ENCODE results near the gene EEF2KMT.
"Not testable (repeated sequence)": the region's sequence is repeated elsewhere in the genome, so short reads cannot be mapped to it uniquely, and the experiment has no call there.

Gene EEF2KMT

DNA sequence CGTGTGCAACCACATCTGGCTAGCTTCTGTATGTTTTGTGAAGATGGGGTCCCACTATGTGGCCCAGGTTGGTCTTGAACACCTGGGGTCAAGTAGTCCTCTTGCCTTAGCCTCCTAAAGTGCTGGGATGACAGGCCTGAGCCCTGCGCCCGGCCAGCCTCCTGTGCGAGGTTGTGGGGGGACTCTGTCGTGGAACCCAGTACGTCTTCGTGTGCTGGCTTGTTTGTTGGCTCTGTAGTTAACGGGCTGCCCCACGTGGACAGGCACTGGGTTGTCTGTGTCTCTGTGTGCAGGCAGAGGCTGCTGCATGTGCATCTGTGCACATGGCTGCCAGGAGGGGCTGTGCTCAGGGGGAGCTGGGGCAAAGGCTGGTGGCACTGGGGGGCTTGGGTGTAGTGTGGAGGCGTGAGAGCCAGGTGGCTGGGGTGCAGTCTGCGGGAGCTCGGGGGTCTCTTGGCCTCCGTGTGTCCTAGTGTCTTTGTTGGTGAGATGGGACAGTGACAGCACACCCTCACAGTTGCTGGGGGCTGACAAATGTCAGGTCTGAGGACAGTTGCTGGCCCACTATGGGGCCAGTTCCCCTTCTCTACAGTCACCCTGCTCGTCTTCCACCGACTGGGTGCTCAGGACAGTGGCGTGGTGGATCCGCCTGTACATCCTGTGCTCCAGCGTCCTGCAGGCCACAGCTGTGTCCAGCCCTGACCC lies 9.4 kb downstream of the EEF2KMT start:
- not testable (repeated sequence) for H3K4me3 ChIP-seq, H3K9ac ChIP-seq, H4K20me1 ChIP-seq, H3K27ac ChIP-seq, H3K4me2 ChIP-seq, H3K27me3 ChIP-seq, H3K9me3 ChIP-seq, H3K4me1 ChIP-seq
- H3K36me3 ChIP-seq: peaks cover 51% of the 10 kb centered on the region

DNA sequence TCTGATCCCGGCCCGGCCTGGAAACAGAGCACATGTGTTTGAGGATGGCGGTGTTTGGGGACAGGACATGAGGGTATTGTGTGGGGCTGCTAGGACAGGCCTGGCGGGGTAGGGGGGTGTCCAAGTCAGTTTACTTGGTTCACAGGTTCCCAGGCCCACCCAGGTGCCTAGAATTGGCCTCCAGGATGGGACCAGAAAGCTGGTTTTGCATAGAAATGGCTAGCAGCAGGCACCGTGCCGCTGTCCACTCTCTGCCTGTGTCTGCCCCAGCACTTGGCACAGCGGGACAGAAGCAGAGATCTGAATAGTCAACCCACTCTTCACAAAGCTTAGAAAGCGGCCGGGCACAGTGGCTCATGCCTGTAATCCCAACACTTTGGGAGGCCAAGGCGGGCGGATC lies 11.9 kb downstream of the EEF2KMT start:
- H3K27ac ChIP-seq, H3K4me2 ChIP-seq, H3K4me1 ChIP-seq, H4K20me1 ChIP-seq, H3K27me3 ChIP-seq, H3K9me3 ChIP-seq, H3K4me3 ChIP-seq, H3K9ac ChIP-seq: not testable (repeated sequence)
- H3K36me3 ChIP-seq: peaks cover 70% of the 10 kb centered on the region

DNA sequence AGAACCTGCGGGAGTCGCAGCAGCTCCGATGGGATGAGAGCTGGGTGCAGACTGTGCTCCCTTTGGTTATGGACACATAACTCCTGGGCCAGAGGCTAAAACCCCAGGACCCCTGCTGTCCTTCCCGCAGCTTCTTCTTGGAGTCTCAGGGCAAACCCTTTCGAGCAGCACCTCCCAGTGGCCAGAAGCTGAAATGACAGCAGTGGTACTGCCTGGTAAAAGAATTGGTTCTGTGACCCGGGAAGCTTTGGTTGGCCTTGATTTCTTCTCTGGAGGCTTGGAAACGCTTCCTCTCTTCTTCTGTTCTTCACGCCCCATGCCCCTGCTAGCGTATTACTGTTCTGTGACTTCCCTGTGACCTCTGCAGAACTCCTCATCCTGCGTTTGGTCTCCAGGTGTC lies 12.8 kb downstream of the EEF2KMT start:
- H3K4me3 ChIP-seq, H3K4me1 ChIP-seq, H4K20me1 ChIP-seq, H3K9ac ChIP-seq, H3K4me2 ChIP-seq, H3K27me3 ChIP-seq, H3K27ac ChIP-seq, H3K9me3 ChIP-seq: not testable (repeated sequence)
- peaks cover 66% of the 10 kb centered on the region for H3K36me3 ChIP-seq

DNA sequence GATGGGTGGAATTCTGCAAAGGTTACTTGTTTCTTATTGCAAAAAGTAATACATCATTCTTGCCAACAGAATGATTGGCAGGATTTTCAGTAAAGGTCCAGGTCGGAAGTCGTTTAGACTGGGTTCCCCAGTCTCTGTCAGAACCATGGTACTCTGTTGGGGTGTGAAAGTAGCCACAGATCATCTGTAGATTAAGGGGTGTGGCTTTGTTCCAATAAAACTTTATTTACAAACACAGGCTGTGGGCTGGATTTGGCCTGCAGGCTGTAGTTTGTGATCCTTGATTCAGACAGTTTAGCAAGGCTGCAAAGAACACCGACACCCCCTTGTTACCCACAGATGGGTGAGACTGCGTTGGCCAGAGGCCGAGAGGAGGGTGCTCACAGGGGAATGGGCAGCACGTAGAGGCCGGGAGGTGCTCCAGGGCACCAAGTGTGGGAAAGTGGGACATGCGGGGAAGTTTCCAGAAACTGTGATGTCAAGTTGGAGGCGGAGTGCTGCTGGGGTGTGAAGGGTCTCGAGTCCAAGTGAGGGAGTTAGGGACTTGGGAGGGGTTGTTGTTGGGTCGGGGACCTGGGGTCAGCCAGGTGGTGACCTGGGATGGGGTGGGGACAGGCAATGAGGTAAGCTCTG lies 13.4 kb downstream of the EEF2KMT start:
- H3K4me3 ChIP-seq, H3K4me2 ChIP-seq, H4K20me1 ChIP-seq, H3K9me3 ChIP-seq, H3K27me3 ChIP-seq, H3K9ac ChIP-seq, H3K27ac ChIP-seq, H3K4me1 ChIP-seq: not testable (repeated sequence)
- peaks cover 65% of the 10 kb centered on the region for H3K36me3 ChIP-seq

DNA sequence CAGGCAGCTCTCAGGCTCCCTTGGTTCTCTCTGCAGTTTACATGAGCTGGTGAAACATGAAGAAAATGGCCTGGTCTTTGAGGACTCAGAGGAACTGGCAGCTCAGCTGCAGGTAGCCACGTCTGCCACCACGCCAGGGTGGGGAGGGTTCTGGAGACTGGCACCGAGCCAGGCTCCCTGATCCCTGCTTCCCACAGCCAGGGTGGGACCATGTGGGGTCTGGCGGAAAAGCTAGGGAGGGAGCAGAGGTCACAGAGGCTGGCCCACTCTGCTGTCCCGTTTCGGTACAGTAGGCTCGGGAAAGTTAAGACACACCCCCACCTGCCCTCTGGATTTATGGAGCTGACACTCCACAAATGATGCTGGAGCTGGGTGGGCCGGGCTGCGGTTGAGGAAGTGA lies 13.9 kb downstream of the EEF2KMT start:
- not testable (repeated sequence) for H3K4me3 ChIP-seq, H3K4me2 ChIP-seq, H3K27ac ChIP-seq, H4K20me1 ChIP-seq, H3K27me3 ChIP-seq, H3K9ac ChIP-seq, H3K4me1 ChIP-seq, H3K9me3 ChIP-seq
- H3K36me3 ChIP-seq: peaks cover 70% of the 10 kb centered on the region

DNA sequence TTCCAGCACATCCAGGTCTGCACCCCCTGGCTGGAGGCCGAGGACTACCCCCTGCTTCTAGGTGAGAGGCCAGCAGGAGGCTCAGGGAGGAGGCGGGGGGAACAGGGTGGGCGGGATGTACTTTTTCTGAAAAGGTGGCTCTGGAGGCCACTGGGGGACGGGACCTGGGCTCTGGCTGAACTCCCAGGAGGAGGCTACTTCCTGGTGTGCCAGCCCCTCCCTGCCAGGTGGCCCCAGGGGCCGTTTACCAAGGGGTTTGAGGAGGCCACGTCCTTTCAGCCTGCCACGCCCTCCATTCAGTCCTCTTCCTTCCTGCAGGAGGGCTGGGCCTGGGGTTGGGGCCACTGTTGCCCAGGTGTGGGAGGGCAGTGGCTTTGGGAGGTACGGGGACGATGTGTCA lies 16.6 kb downstream of the EEF2KMT start:
- not testable (repeated sequence) for H3K27ac ChIP-seq, H3K4me3 ChIP-seq, H3K9ac ChIP-seq, H3K9me3 ChIP-seq, H4K20me1 ChIP-seq, H3K4me2 ChIP-seq, H3K4me1 ChIP-seq, H3K27me3 ChIP-seq
- H3K36me3 ChIP-seq: peaks cover 76% of the 10 kb centered on the region

DNA sequence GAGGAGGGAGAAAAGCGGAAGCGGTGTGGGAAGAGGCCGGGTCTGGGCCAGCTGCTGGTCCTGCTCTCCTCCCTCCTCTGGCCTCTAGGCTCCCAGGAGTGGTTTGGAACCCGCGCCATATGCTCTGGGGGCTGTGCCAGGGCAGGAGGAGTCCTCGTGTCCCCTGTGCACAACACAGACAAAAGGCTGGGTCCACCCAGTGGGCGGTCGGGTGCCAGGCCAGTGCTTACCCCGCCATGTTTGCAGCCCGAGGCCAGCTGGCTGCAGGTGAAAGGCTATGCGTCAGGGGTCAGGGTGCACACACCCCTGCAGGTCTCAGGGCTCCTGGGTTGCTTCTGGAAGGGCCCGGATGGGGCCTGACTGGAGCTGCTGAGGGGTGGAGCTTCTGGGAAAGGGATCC lies 17.1 kb downstream of the EEF2KMT start:
- H3K4me1 ChIP-seq, H3K9me3 ChIP-seq, H4K20me1 ChIP-seq, H3K4me3 ChIP-seq, H3K4me2 ChIP-seq, H3K9ac ChIP-seq, H3K27ac ChIP-seq, H3K27me3 ChIP-seq: not testable (repeated sequence)
- peaks cover 77% of the 10 kb centered on the region for H3K36me3 ChIP-seq

DNA sequence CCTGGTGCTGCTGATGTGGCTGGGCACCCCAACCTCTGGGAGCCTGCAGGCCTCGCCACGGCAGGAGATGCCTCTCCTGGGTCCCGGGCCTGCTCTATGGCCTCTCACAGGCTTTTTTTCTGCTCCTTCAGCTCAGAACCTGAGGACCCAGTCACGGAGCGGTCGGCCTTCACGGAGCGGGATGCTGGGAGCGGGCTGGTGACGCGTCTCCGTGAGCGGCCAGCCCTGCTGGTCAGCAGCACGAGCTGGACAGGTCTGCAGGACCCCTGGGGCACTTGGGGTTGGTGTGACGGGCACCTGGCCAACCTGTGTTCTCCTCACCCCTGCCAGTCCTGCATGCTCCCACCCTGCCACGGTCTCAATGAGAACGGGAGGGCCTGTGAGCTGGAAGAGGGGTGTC lies 19.0 kb downstream of the EEF2KMT start:
- H3K9me3 ChIP-seq: no peaks in the 10 kb centered on the region
- no peak overlapping the region for H3K4me2 ChIP-seq

DNA sequence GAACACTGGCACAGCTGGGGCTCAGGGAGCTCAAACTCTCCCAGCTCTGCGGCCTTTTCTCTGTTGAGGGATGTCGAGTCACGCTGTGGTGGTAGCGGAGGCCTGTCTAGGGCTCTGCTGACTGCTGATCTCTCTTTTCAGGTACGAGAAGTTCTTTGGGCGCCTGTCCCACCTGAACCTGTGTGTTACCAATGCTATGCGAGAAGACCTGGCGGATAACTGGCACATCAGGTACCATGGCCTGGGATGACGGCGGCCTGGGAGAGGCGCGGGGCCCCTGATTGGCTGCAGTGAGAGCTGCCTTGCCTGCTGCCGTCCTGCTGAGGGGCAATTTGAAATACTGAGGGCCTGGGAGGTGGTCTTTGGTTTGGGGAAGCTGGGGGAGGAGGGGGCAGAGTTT lies 20.3 kb downstream of the EEF2KMT start:
- Histone ChIP-seq H3K36me3 (peaks cover 71% of the 10 kb centered on the region), H3K9me3 (no peaks in the 10 kb centered on the region), H3K4me3 (no peak overlapping the region), H3K27me3 (no peaks in the 10 kb centered on the region), H4K20me1 (no peaks in the 10 kb centered on the region), H3K4me2 (no peak overlapping the region), H3K9ac (no peak overlapping the region), H3K27ac (no peak overlapping the region), H3K4me1 (peaks cover 9% of the 10 kb centered on the region)
- no peak for TF ChIP-seq Cebpa-rat (IDR thresholded peaks at IDR 0.05)

More for the DNA sequence above, 19.0 kb downstream of the EEF2KMT start:
- Histone ChIP-seq H3K36me3 (peaks cover 81% of the 10 kb centered on the region), H3K27ac (no peak overlapping the region), H3K9ac (no peak overlapping the region), H3K4me1 (no peaks in the 10 kb centered on the region), H4K20me1 (no peaks in the 10 kb centered on the region), H3K27me3 (no peaks in the 10 kb centered on the region), H3K4me3 (no peak overlapping the region)
- no peak for TF ChIP-seq Cebpa-rat (IDR thresholded peaks at IDR 0.05)

DNA sequence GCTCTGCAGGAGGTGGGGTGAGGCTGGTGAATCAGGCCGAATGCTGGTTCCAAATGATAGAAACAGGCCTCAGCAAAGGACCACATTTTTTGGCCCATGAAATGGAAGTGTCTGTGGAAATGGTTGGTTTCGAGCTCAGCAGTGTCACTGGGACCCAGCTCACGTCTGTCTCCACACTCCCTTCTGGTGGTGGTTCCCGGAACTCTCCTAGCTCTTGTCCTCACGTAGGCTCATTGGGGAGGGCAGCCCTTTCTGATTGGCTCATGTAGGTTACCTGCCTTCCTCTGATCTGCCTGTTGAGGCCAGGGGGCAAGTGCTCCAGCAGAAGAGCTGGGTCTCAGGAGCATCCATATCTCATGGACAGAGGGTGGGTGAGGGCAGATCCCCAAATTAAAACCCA lies 22.0 kb downstream of the EEF2KMT start:
- no peak overlapping the region for H3K9ac ChIP-seq
- H3K4me3 ChIP-seq: no peak overlapping the region
- no peaks in the 10 kb centered on the region for H4K20me1 ChIP-seq
- no peak for TF ChIP-seq Cebpa-rat (IDR thresholded peaks at IDR 0.05)
- peaks cover 60% of the 10 kb centered on the region for H3K36me3 ChIP-seq
- H3K27me3 ChIP-seq: no peaks in the 10 kb centered on the region
- no peak overlapping the region for H3K4me2 ChIP-seq
- H3K27ac ChIP-seq: no peak overlapping the region
- no peaks in the 10 kb centered on the region for H3K9me3 ChIP-seq
- H3K4me1 ChIP-seq: peaks cover 22% of the 10 kb centered on the region

DNA sequence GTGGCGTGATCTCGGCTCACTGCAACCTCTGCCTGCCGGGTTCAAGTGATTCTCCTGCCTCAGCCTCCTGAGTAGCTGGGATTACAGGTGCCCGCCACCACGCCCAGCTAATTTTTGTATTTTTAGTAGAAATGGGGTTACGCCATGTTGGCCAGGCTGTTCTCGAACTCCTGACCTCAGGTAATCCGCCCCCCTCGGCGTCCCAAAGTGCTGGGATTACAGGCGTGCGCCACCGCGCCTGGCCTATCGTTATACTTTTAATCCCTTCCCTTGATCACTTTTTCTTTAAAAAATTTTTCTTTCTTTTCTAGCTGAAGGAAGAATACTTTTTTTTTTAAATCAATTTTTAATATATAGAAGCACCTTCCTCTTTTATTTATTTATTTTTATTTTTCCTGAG lies 23.8 kb downstream of the EEF2KMT start:
- Histone ChIP-seq H3K36me3 (peaks cover 49% of the 10 kb centered on the region), H3K4me1 (peaks cover 24% of the 10 kb centered on the region)
- H3K9ac ChIP-seq, H3K4me2 ChIP-seq, H3K27me3 ChIP-seq, H3K9me3 ChIP-seq, H3K4me3 ChIP-seq, H3K27ac ChIP-seq, H4K20me1 ChIP-seq: not testable (repeated sequence)
